ENCODE measurements around the gene GLB1L2.

Gene GLB1L2

GRCh38 chr11:134405436-134405835 lies 73.6 kb downstream of the GLB1L2 start:
- no peak for TF ChIP-seq CTCF (conservative IDR thresholded peaks at IDR 0.05; ENCODE audit: low read length)
- TF ChIP-seq EZH2phosphoT487 (IDR thresholded peaks at IDR 0.05; ENCODE audit: borderline replicate concordance): no peak
- Histone ChIP-seq H3K9me2 (replicated peaks; ENCODE audit: low read depth, low read length) (no peaks in the 10 kb centered on the region), H3K79me2 (ENCODE audit: insufficient read depth, low read length) (no peaks in the 10 kb centered on the region), H2AFZ (ENCODE audit: low read length) (no peak overlapping the region), H4K20me1 (ENCODE audit: insufficient read depth, low read length, poor library complexity, severe bottlenecking) (no peaks in the 10 kb centered on the region), H3K4me2 (ENCODE audit: low read depth, low read length, poor library complexity, severe bottlenecking) (no peak overlapping the region), H3F3A (ENCODE audit: low read depth) (no peaks in the 10 kb centered on the region), H3K4me3 (ENCODE audit: low read length, poor library complexity, severe bottlenecking) (no peak overlapping the region), H3K36me3 (ENCODE audit: insufficient read depth, low read length) (no peaks in the 10 kb centered on the region), H3K9ac (ENCODE audit: low read depth, low read length, poor library complexity, severe bottlenecking) (no peak overlapping the region), H3K9me3 (ENCODE audit: insufficient read depth, low read depth, low read length) (peaks cover 12% of the 10 kb centered on the region; the same call in 1 of the 2 replicates), H3K27me3 (ENCODE audit: insufficient read depth, low read length, poor library complexity, severe bottlenecking) (no peaks in the 10 kb centered on the region), H3K4me1 (ENCODE audit: insufficient read depth, low read length, poor library complexity, severe bottlenecking) (no peaks in the 10 kb centered on the region)

DNA sequence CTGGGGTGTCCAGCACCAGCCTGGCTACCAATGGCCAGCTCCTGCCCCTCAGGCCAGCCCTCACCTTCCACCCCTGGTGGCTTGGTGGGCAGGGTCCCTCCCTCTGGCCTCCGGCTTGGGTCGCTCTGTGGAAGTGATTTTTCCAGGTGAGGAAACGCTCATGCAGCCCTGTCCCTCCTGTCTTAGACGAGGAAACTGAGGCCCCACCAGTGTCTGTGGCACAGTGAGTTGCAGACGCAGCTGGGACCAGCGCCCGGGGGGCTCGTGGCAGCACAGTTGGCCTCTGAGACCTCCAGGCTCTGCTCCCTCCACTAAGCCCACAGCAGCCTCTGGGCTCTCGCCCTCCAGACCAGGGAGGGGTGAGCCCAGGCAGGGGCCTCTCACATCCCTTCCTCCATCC lies 74.1 kb downstream of the GLB1L2 start:
- Histone ChIP-seq H3K27me3 (ENCODE audit: insufficient read depth, low read length, poor library complexity, severe bottlenecking) (no peaks in the 10 kb centered on the region), H4K20me1 (ENCODE audit: insufficient read depth, low read length, poor library complexity, severe bottlenecking) (no peaks in the 10 kb centered on the region), H3K4me3 (ENCODE audit: low read length, poor library complexity, severe bottlenecking) (no peak overlapping the region), H3K4me2 (ENCODE audit: low read depth, low read length, poor library complexity, severe bottlenecking) (no peak overlapping the region), H3K9me3 (ENCODE audit: insufficient read depth, low read depth, low read length) (peaks cover 8% of the 10 kb centered on the region; the same call in 1 of the 2 replicates), H3K4me1 (ENCODE audit: insufficient read depth, low read length, poor library complexity, severe bottlenecking) (no peaks in the 10 kb centered on the region), H3K79me2 (ENCODE audit: insufficient read depth, low read length) (no peaks in the 10 kb centered on the region), H3K36me3 (ENCODE audit: insufficient read depth, low read length) (no peaks in the 10 kb centered on the region), H3K9ac (ENCODE audit: low read depth, low read length, poor library complexity, severe bottlenecking) (no peak overlapping the region), H3F3A (ENCODE audit: low read depth) (no peaks in the 10 kb centered on the region), H3K9me2 (replicated peaks; ENCODE audit: low read depth, low read length) (no peaks in the 10 kb centered on the region), H2AFZ (ENCODE audit: low read length) (no peak overlapping the region)
- TF ChIP-seq CTCF (conservative IDR thresholded peaks at IDR 0.05; ENCODE audit: low read length) (no peak), EZH2phosphoT487 (IDR thresholded peaks at IDR 0.05; ENCODE audit: borderline replicate concordance) (no peak)

DNA sequence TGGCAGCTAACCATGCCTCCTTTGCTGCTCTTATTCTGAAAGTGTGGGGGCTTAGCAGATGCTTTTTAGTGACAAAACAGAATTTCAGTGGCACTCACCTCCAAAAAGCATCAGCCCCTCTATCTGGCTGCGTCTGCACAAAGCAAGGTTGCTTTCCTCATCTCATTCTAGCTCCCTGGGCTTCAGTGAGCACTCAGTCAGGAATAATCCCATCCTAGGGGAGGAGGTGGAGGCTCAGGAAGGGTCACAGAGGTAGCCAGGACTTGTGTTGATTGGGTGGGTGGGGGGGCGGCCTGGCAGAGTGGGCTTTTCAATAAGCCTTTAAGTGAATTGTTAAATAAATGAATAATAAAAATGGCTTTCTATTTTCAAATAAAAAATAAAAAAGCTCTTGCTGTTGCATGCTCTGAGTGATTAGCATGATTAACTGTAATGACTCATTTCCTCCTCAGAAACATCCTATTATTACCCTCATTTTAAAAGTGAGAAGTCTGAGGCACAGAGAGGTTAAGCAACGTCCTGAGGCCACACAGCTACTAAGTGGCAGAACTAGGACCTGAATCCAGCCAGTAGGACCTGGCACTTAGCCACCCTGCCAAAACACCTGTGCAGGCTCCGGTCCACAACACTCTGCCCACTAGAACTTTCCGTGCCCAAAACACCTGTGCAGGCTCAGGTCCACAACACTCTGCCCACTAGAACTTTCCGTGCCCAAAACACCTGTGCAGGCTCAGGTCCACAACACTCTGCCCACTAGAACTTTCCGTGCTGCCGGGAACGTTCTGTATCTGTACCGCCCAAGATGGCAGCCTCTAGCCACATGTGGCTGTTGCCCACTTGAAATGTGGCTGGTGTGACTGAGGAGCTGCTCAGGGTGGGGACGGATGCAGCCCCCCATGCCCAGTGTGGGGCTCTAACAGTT lies 74.7 kb downstream of the GLB1L2 start:
- H3K9me3 ChIP-seq (ENCODE audit: insufficient read depth, low read depth, low read length): peaks cover 9% of the 10 kb centered on the region; the same call in 1 of the 2 replicates
- H3F3A ChIP-seq (ENCODE audit: low read depth): no peaks in the 10 kb centered on the region
- no peak overlapping the region for H2AFZ ChIP-seq (ENCODE audit: low read length)
- no peaks in the 10 kb centered on the region for H3K9me2 ChIP-seq (replicated peaks; ENCODE audit: low read depth, low read length)
- no peaks in the 10 kb centered on the region for H4K20me1 ChIP-seq (ENCODE audit: insufficient read depth, low read length, poor library complexity, severe bottlenecking)
- TF ChIP-seq CTCF (conservative IDR thresholded peaks at IDR 0.05; ENCODE audit: low read length) (no peak), EZH2phosphoT487 (IDR thresholded peaks at IDR 0.05; ENCODE audit: borderline replicate concordance) (no peak)
- H3K4me2 ChIP-seq (ENCODE audit: low read depth, low read length, poor library complexity, severe bottlenecking): no peak overlapping the region
- H3K79me2 ChIP-seq (ENCODE audit: insufficient read depth, low read length): no peaks in the 10 kb centered on the region
- no peaks in the 10 kb centered on the region for H3K27me3 ChIP-seq (ENCODE audit: insufficient read depth, low read length, poor library complexity, severe bottlenecking)
- H3K9ac ChIP-seq (ENCODE audit: low read depth, low read length, poor library complexity, severe bottlenecking): no peak overlapping the region
- H3K4me1 ChIP-seq (ENCODE audit: insufficient read depth, low read length, poor library complexity, severe bottlenecking): no peaks in the 10 kb centered on the region
- no peaks in the 10 kb centered on the region for H3K36me3 ChIP-seq (ENCODE audit: insufficient read depth, low read length)
- no peak overlapping the region for H3K4me3 ChIP-seq (ENCODE audit: low read length, poor library complexity, severe bottlenecking)
